Transverse colon (tissue), 4 donors: ENCODE data around the gene MYO16.

Experiments used
- POLR2A ChIP-seq: fragments of 450-650 bp; IDR thresholded peaks from one replicate; pipeline ENCODE4 v1.6.1; 2016; ENCODE audit warnings: antibody characterized with exemption, mild to moderate bottlenecking, moderate library complexity
- POLR2AphosphoS5 ChIP-seq, 3 donors: sonication (generic); formaldehyde crosslinking; IDR thresholded peaks; one replicate each; pipeline ENCODE4 v1.6.1; 2016; ENCODE audit warnings: antibody characterized with exemption in 3 of 3
- TF ChIP-seq, protein P1 (sequence below), 5 experiments: fragments of 200-600 bp in 3 of 5; fragments of 450-650 bp in 2 of 5; sonication (generic) in 3 of 5; IDR thresholded peaks; 1 replicate in 2 of 5; 2 replicates in 3 of 5; pipeline ENCODE4 v1.5.1; 2016 to 2017; ENCODE audit warnings: antibody characterized with exemption in 5 of 5, inconsistent platforms in 3 of 5, mild to moderate bottlenecking in 2 of 5, moderate library complexity in 1 of 5

DNA sequence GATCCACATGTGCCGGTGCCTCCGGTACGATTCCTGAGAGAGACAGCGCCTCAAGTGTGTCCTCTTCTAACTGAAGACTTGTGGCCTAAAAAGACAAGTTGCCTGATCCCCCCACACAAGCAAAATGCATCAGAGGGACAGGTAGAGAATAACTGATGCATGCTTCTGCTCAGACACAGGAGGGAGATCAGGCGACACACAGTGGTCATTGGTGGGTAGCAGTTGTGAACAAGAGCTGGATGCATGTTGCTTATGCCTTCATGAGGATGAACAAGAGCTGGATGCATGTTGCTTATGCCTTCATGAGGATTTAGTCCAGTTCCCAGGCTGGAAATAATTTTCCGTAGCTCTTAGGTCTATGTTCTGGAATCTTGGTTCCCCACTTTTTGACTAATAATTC, 505.6 kb downstream of the MYO16 start:
- TF ChIP-seq, protein P1, sequence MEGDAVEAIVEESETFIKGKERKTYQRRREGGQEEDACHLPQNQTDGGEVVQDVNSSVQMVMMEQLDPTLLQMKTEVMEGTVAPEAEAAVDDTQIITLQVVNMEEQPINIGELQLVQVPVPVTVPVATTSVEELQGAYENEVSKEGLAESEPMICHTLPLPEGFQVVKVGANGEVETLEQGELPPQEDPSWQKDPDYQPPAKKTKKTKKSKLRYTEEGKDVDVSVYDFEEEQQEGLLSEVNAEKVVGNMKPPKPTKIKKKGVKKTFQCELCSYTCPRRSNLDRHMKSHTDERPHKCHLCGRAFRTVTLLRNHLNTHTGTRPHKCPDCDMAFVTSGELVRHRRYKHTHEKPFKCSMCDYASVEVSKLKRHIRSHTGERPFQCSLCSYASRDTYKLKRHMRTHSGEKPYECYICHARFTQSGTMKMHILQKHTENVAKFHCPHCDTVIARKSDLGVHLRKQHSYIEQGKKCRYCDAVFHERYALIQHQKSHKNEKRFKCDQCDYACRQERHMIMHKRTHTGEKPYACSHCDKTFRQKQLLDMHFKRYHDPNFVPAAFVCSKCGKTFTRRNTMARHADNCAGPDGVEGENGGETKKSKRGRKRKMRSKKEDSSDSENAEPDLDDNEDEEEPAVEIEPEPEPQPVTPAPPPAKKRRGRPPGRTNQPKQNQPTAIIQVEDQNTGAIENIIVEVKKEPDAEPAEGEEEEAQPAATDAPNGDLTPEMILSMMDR (IDR thresholded peaks at IDR 0.05) = no peak
- TF ChIP-seq POLR2AphosphoS5 (IDR thresholded peaks at IDR 0.05) (no peak), POLR2A (no peak)
